Measurements from ENCODE around the gene B9D1.
A peak's percentile ranks its signal among the peaks of the same experiment; 100 is the strongest.

DNA sequence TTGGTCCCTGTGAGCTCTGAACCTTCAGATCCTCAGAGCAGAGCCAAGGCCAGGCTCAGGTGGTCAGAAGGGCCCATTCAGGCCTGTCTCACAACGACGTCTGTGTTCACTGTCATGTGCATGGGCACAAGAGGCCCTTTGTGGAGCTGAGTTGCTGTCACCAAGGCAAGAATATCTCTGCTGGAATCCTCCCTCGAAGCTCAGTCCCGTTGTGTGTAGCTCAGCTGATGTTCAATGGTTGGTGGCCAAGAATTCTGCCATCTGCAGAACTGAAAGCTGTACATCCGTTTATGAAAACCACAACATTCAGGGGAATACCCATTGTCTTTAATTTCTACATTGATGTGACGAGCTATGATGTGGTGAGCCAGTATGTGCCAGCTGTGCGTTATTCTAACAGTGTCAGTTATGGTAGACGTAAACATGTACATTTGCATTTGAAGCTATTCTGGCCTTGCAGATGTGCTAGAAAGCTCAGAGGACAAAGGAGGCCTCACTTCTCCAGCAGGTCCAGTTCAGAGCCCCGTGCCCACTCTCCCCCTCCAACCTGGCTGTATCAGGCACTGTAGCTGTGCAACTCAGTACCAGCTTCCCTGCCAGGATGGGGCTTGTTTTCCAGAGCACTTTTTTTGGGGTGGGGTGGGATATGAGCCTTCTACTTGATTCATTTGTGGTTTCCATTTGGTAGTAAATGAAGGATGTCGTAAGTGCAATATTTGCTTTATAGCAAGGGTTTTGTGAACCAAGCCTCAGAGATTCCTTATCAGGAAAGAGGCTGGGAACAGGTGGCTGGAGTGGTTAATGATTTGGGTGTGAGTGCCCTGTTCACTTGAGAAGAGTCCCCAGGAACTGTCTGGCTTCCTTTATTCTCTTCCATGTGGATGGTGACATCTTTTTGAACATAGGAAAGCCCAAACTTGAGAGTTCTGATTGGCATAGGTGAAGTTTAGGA lies 56.1 kb downstream of the B9D1 start:
- TF ChIP-seq EZH2phosphoT487 (IDR thresholded peaks at IDR 0.05; ENCODE audit: borderline replicate concordance, low read length) (peak; percentile 90; the same call in 1 of the 2 replicates), CTCF (IDR thresholded peaks at IDR 0.05; ENCODE audit: low read depth, low read length, poor library complexity, severe bottlenecking) (no peak)
